Mesendoderm (in vitro differentiated cells): ENCODE data around the gene AGRN.
"Not testable (repeated sequence)": the region's sequence is repeated elsewhere in the genome, so short reads cannot be mapped to it uniquely, and the experiment has no call there.

ENCODE experiments used
- DNase-seq: peaks from one replicate; pipeline ENCODE4 v3.0.0; 2013
- H2AK5ac ChIP-seq: 2 replicates; pipeline ENCODE4 v1.6.1; 2013; ENCODE audit warnings: low read length, inconsistent platforms
- H2BK120ac ChIP-seq: 2 replicates; pipeline ENCODE4 v1.6.1; 2013; ENCODE audit warnings: low read depth, mild to moderate bottlenecking, low read length, moderate library complexity, mixed read lengths
- H2BK15ac ChIP-seq: replicated peaks from 2 replicates; pipeline ENCODE4 v1.6.1; 2013; ENCODE audit warnings: low read depth, mild to moderate bottlenecking, moderate library complexity
- H2BK5ac ChIP-seq: 2 replicates; pipeline ENCODE4 v1.6.1; 2013; ENCODE audit warnings: low read length, inconsistent platforms
- H3K18ac ChIP-seq: 2 replicates; pipeline ENCODE4 v1.6.1; 2013; ENCODE audit warnings: mild to moderate bottlenecking, low read length, mixed read lengths
- H3K23ac ChIP-seq: one replicate; pipeline ENCODE4 v1.6.1; 2013; ENCODE audit warnings: low read length
- H3K27ac ChIP-seq: 2 replicates; pipeline ENCODE4 v1.5.1; 2013; ENCODE audit warnings: low read depth, mild to moderate bottlenecking, inconsistent platforms, low read length, moderate library complexity
- H3K27me3 ChIP-seq: 2 replicates; pipeline ENCODE4 v1.6.1; 2013; ENCODE audit warnings: low read length, control low read depth, mild to moderate bottlenecking, inconsistent platforms; ENCODE audit not compliant: insufficient read depth, poor library complexity
- H3K36me3 ChIP-seq: 2 replicates; pipeline ENCODE4 v1.6.1; 2013; ENCODE audit warnings: low read length, inconsistent platforms; ENCODE audit not compliant: control insufficient read depth, insufficient read depth
- H3K4ac ChIP-seq: one replicate; pipeline ENCODE4 v1.6.1; 2013; ENCODE audit warnings: low read depth, mild to moderate bottlenecking, low read length, moderate library complexity
- H3K4me1 ChIP-seq: 2 replicates; pipeline ENCODE4 v1.6.1; 2013; ENCODE audit warnings: low read depth, low read length, inconsistent platforms; ENCODE audit not compliant: control insufficient read depth
- H3K4me2 ChIP-seq: 2 replicates; pipeline ENCODE4 v1.6.1; 2013; ENCODE audit warnings: low read length
- H3K4me3 ChIP-seq: 2 replicates; pipeline ENCODE4 v1.5.1; 2013; ENCODE audit warnings: mild to moderate bottlenecking, low read length
- H3K56ac ChIP-seq: one replicate; pipeline ENCODE4 v1.6.1; 2013; ENCODE audit warnings: low read length
- H3K79me1 ChIP-seq: 2 replicates; pipeline ENCODE4 v1.6.1; 2013; ENCODE audit warnings: low read length, inconsistent platforms
- H3K79me2 ChIP-seq: 2 replicates; pipeline ENCODE4 v1.6.1; 2013; ENCODE audit warnings: mild to moderate bottlenecking, low read length; ENCODE audit not compliant: control insufficient read depth, insufficient read depth
- H3K9ac ChIP-seq: 2 replicates; pipeline ENCODE4 v1.6.1; 2013; ENCODE audit warnings: low read length, inconsistent platforms
- H4K5ac ChIP-seq: one replicate; pipeline ENCODE4 v1.6.1; 2013; ENCODE audit warnings: low read length
- H4K8ac ChIP-seq: one replicate; pipeline ENCODE4 v1.6.1; 2013; ENCODE audit warnings: low read depth, mild to moderate bottlenecking, control low read depth, low read length, moderate library complexity
- WGBS: extraction: QIAGEN DNeasy Blood & Tissue Kit; methylation state at CpG from one replicate; pipeline ENCODE4 v1.1.7; 2013; ENCODE audit warnings: low lambda C conversion rate, missing lambda C conversion rate; ENCODE audit not compliant: insufficient coverage; ENCODE audit errors: extremely low coverage; 5-methylcytosine and 5-hydroxymethylcytosine counted together

Gene AGRN

GRCh38 chr1:1030867-1031658 lies 11.1 kb downstream of the AGRN start:
- DNase-seq, H3K4ac ChIP-seq, H3K27ac ChIP-seq, H4K5ac ChIP-seq, H3K79me1 ChIP-seq, H4K8ac ChIP-seq, H2BK120ac ChIP-seq, H3K23ac ChIP-seq, H3K27me3 ChIP-seq, H3K4me1 ChIP-seq, H3K4me2 ChIP-seq, H3K36me3 ChIP-seq, H2BK15ac ChIP-seq, H2BK5ac ChIP-seq, H3K4me3 ChIP-seq, H3K79me2 ChIP-seq, H3K18ac ChIP-seq, H3K56ac ChIP-seq, H2AK5ac ChIP-seq, H3K9ac ChIP-seq: not testable (repeated sequence)
- WGBS: no CpG with 5 or more reads among the region's 7 CpGs

- H2BK120ac ChIP-seq: no peak overlapping the region
- H3K56ac ChIP-seq: peak overlapping the region; percentile 15
- no peak overlapping the region for H3K27ac ChIP-seq
- H2BK15ac ChIP-seq: no peak overlapping the region
- DNase-seq: no peak
- no peak overlapping the region for H4K8ac ChIP-seq
- H4K5ac ChIP-seq: no peak overlapping the region
- H3K36me3 ChIP-seq: no peaks in the 10 kb centered on the region
- no peak overlapping the region for H3K23ac ChIP-seq
- no peak overlapping the region for H2AK5ac ChIP-seq
- no peak overlapping the region for H3K4me2 ChIP-seq
- no peaks in the 10 kb centered on the region for H3K4me1 ChIP-seq
- no peaks in the 10 kb centered on the region for H3K79me1 ChIP-seq
- H3K79me2 ChIP-seq: no peaks in the 10 kb centered on the region
- H3K18ac ChIP-seq: no peak overlapping the region
- H3K4me3 ChIP-seq: no peak overlapping the region
- H3K27me3 ChIP-seq: no peaks in the 10 kb centered on the region
- no peak overlapping the region for H3K9ac ChIP-seq
- no peak overlapping the region for H2BK5ac ChIP-seq
- WGBS: no CpG with 5 or more reads among the region's 11 CpGs
- H3K4ac ChIP-seq: no peak overlapping the region
These were observed 11.8 kb downstream of the AGRN start for GRCh38 chr1:1031659-1032235.

- Histone ChIP-seq H3K27me3 (no peaks in the 10 kb centered on the region), H3K79me2 (no peaks in the 10 kb centered on the region), H3K9ac (peak overlapping the region; percentile 42), H3K4me1 (no peaks in the 10 kb centered on the region), H2BK120ac (no peak overlapping the region), H3K18ac (no peak overlapping the region), H3K4ac (no peak overlapping the region), H2AK5ac (no peak overlapping the region), H3K27ac (no peak overlapping the region), H3K79me1 (no peaks in the 10 kb centered on the region), H3K56ac (peak overlapping the region; percentile 64), H2BK15ac (no peak overlapping the region), H3K4me2 (peak overlapping the region; percentile 27), H2BK5ac (no peak overlapping the region), H4K5ac (no peak overlapping the region), H3K4me3 (no peak overlapping the region), H3K23ac (no peak overlapping the region), H4K8ac (no peak overlapping the region), H3K36me3 (no peaks in the 10 kb centered on the region)
- WGBS: no CpG with 5 or more reads among the region's 16 CpGs
- peak; percentile 40 for DNase-seq
These were observed 12.5 kb downstream of the AGRN start for GRCh38 chr1:1032424-1032823.

- H3K4me3 ChIP-seq: no peak overlapping the region
These were observed 13.2 kb downstream of the AGRN start for GRCh38 chr1:1033009-1033587.

GRCh38 chr1:1033731-1034438 lies 14.0 kb downstream of the AGRN start:
- Histone ChIP-seq H2BK5ac (no peak overlapping the region), H3K4ac (no peak overlapping the region), H3K4me3 (peak overlapping the region; percentile 19), H3K9ac (peak overlapping the region; percentile 71), H3K4me1 (no peaks in the 10 kb centered on the region), H3K79me2 (no peaks in the 10 kb centered on the region), H3K27ac (no peak overlapping the region), H4K5ac (no peak overlapping the region), H3K79me1 (no peaks in the 10 kb centered on the region), H3K36me3 (no peaks in the 10 kb centered on the region), H3K18ac (no peak overlapping the region), H3K4me2 (peak overlapping the region; percentile 70), H3K56ac (peak overlapping the region; percentile 83), H2AK5ac (no peak overlapping the region), H2BK120ac (no peak overlapping the region), H3K27me3 (no peaks in the 10 kb centered on the region), H4K8ac (no peak overlapping the region), H3K23ac (peak overlapping the region; percentile 94), H2BK15ac (no peak overlapping the region)
- DNase-seq: peak; percentile 47
- WGBS: no CpG with 5 or more reads among the region's 71 CpGs

More at GRCh38 chr1:1033009-1033587, 13.2 kb downstream of the AGRN start:
- H4K5ac ChIP-seq: no peak overlapping the region
- no peak overlapping the region for H3K27ac ChIP-seq
- H3K23ac ChIP-seq: no peak overlapping the region
- H3K27me3 ChIP-seq: no peaks in the 10 kb centered on the region
- no peak overlapping the region for H2AK5ac ChIP-seq
- H3K79me2 ChIP-seq: no peaks in the 10 kb centered on the region
- H2BK15ac ChIP-seq: no peak overlapping the region
- no peak overlapping the region for H2BK120ac ChIP-seq
- DNase-seq: peak; percentile 98
- H3K36me3 ChIP-seq: no peaks in the 10 kb centered on the region
- peak overlapping the region; percentile 9 for H3K18ac ChIP-seq
- no peak overlapping the region for H2BK5ac ChIP-seq
- peak overlapping the region; percentile 83 for H3K56ac ChIP-seq
- H3K79me1 ChIP-seq: no peaks in the 10 kb centered on the region
- no peak overlapping the region for H4K8ac ChIP-seq
- H3K4ac ChIP-seq: no peak overlapping the region
- H3K9ac ChIP-seq: peak overlapping the region; percentile 56
- H3K4me1 ChIP-seq: no peaks in the 10 kb centered on the region
- H3K4me2 ChIP-seq: peak overlapping the region; percentile 36
- WGBS: no CpG with 5 or more reads among the region's 73 CpGs
